Upper lobe of left lung (tissue), 4 donors: ENCODE results near the gene CNTNAP5.

ENCODE experiments used
- EP300 ChIP-seq, 4 donors: sonication (generic); formaldehyde crosslinking; IDR thresholded peaks; one replicate each; pipeline ENCODE4 v1.5.1; 2017; ENCODE audit warnings: antibody characterized with exemption in 4 of 4, control low read depth in 2 of 4
- POLR2A ChIP-seq, 4 donors: fragments of 450-650 bp; IDR thresholded peaks; one replicate each; pipeline ENCODE4 v1.5.1; 2016 to 2017; ENCODE audit warnings: antibody characterized with exemption in 4 of 4, mild to moderate bottlenecking in 2 of 4
- TF ChIP-seq, protein P1 (sequence below), 6 experiments: fragments of 450-650 bp in 4 of 6; fragments of 200-600 bp in 2 of 6; sonication (generic) in 2 of 6; IDR thresholded peaks; one replicate each; pipeline ENCODE4 v1.5.1; 2016 to 2019; ENCODE audit warnings: antibody characterized with exemption in 6 of 6

DNA sequence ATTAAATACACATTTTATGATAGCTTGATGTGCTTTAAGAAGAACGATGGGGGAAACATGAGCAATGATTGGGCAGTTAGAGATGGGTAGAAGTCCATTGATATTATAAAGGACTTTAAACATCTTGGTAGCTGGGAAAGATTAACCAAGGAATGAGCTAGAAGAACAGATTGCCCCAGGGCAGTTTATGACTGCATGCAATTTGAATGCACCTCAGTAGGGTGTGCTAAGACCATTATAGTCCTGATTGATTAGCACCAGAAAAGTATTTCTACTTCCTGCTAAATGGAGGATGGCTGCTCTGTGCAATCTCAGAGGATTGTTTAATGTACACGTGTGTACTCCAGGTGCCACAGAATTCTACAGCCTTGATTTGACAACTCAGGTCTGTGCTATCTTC is 641.9 kb downstream of the CNTNAP5 start:
- TF ChIP-seq, protein P1, sequence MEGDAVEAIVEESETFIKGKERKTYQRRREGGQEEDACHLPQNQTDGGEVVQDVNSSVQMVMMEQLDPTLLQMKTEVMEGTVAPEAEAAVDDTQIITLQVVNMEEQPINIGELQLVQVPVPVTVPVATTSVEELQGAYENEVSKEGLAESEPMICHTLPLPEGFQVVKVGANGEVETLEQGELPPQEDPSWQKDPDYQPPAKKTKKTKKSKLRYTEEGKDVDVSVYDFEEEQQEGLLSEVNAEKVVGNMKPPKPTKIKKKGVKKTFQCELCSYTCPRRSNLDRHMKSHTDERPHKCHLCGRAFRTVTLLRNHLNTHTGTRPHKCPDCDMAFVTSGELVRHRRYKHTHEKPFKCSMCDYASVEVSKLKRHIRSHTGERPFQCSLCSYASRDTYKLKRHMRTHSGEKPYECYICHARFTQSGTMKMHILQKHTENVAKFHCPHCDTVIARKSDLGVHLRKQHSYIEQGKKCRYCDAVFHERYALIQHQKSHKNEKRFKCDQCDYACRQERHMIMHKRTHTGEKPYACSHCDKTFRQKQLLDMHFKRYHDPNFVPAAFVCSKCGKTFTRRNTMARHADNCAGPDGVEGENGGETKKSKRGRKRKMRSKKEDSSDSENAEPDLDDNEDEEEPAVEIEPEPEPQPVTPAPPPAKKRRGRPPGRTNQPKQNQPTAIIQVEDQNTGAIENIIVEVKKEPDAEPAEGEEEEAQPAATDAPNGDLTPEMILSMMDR (IDR thresholded peaks at IDR 0.05) = no peak
- TF ChIP-seq POLR2A (IDR thresholded peaks at IDR 0.05) (no peak), EP300 (IDR thresholded peaks at IDR 0.05) (no peak)
